Measurements from ENCODE around the gene OOSP4B.

- TF ChIP-seq ARHGAP35 (CRISPR knock-in tag; IDR thresholded peaks at IDR 0.05; ENCODE audit: borderline replicate concordance) = no peak
- TF ChIP-seq, protein P1, sequence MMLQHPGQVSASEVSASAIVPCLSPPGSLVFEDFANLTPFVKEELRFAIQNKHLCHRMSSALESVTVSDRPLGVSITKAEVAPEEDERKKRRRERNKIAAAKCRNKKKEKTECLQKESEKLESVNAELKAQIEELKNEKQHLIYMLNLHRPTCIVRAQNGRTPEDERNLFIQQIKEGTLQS (CRISPR knock-in tag; IDR thresholded peaks at IDR 0.05) = no peak
- no peak for TF ChIP-seq NFYC (CRISPR knock-in tag; IDR thresholded peaks at IDR 0.05)
- no peak for TF ChIP-seq POLR2A (IDR thresholded peaks at IDR 0.05; ENCODE audit: insufficient read depth in 1 of 2, low read depth in 2 of 2, low read length in 2 of 2)
- TF ChIP-seq, protein P2, sequence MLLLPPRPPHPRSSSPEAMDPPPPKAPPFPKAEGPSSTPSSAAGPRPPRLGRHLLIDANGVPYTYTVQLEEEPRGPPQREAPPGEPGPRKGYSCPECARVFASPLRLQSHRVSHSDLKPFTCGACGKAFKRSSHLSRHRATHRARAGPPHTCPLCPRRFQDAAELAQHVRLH (CRISPR knock-in tag; IDR thresholded peaks at IDR 0.05; ENCODE audit: borderline replicate concordance, low read depth) = no peak
- TF ChIP-seq USF2 (IDR thresholded peaks at IDR 0.05; ENCODE audit: low read depth, low read length) = no peak
- no peak for TF ChIP-seq USF2 (CRISPR knock-in tag; IDR thresholded peaks at IDR 0.05; ENCODE audit: borderline replicate concordance)
- no peak for TF ChIP-seq POLR2AphosphoS2 (IDR thresholded peaks at IDR 0.05; ENCODE audit: low read depth, low read length)
- no peak for TF ChIP-seq SRSF1 (optimal IDR thresholded peaks at IDR 0.05; ENCODE audit: low read depth, low read length)
- no peak for TF ChIP-seq KLF15 (CRISPR knock-in tag; IDR thresholded peaks at IDR 0.05; ENCODE audit: borderline replicate concordance)
- TF ChIP-seq ZFP36L1 (CRISPR knock-in tag; IDR thresholded peaks at IDR 0.05) = no peak
- no peak for TF ChIP-seq ZSCAN30 (CRISPR knock-in tag; IDR thresholded peaks at IDR 0.05)
- TF ChIP-seq JUND (CRISPR knock-in tag; IDR thresholded peaks at IDR 0.05) = no peak
Measured at GRCh38 chr11:60078745-60079144, 61.8 kb downstream of the OOSP4B start.
